Adrenal gland (tissue), 5 donors: ENCODE results near the gene STXBP2.

Source experiments
- CTCF ChIP-seq, 6 experiments: fragments of 450-650 bp in 4 of 6; fragments of 200-600 bp in 2 of 6; sonication (generic) in 1 of 6; IDR thresholded peaks; 1 replicate in 5 of 6; 2 replicates in 1 of 6; pipeline versions ENCODE4 v1.5.1 to v1.8.0; 2016 to 2021; ENCODE audit warnings: antibody characterized with exemption in 6 of 6, mild to moderate bottlenecking in 2 of 6, moderate library complexity in 1 of 6
- POLR2A ChIP-seq, 2 donors: fragments of 450-650 bp; IDR thresholded peaks; one replicate each; pipeline ENCODE4 v1.6.1; 2017; ENCODE audit warnings: antibody characterized with exemption in 2 of 2, mild to moderate bottlenecking in 2 of 2, moderate library complexity in 1 of 2
- donor health status: DM: no; HTN: no; CAD: no.

- TF ChIP-seq CTCF (IDR thresholded peaks at IDR 0.05), result no peak
- no peak for TF ChIP-seq POLR2A (IDR thresholded peaks at IDR 0.05)
These were observed 8.2 kb upstream of the STXBP2 start for GRCh38 chr19:7628589-7629311.
